ENCODE data around the gene EXO5.

EXO5 gene

DNA sequence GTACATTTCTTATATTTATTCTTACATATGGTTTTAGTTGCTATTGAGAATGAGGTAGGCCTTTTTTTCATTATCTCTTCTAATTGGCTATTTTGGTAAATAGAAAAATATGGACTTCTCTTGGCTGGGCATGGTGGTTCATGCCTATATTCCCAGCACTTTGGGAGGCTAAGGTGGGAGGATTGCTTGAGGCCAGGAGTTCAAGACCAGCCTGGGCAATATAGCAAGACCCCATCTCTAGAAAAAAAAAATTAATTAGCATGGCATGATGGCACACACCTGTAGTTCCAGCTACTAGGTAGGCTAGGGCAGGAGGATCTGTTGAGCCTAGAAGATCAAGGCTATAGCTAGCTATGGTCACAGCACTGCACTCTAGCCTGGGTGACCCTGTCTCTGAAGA lies 26.0 kb downstream of the EXO5 start:
- Histone ChIP-seq H3K27me3 (ENCODE audit: control insufficient read depth in 1 of 2, insufficient read depth in 1 of 2, low read length in 2 of 2) (no peaks in the 10 kb centered on the region), H2BK120ac (ENCODE audit: low read depth, low read length) (no peak overlapping the region)

DNA sequence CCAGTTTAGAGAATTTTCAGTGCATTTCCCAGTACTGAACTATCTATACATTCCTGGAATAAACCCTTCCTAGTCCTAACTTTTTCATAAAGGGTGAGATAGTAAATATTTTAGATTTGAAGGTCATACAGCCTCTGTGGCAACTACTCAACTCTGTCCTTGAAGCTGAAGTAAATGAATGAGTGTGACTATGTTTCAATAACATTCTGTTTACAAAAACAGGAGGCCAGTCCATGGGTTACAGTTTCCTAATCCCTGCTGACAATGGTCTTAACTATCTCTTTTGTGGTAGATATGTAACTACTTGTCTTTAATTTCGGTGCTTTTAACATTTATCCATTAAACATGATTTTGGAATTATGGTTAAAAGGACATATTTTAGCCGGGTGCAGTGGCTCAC lies 27.2 kb downstream of the EXO5 start:
- DNase-seq: no peak
- no peak overlapping the region for H2AFZ ChIP-seq (ENCODE audit: low read depth, low read length)
- no peak overlapping the region for H3K9ac ChIP-seq (ENCODE audit: low read length)
- 100% methylated on average over 1 of the region's 2 CpGs for WGBS
- peaks cover 0 to 4% of the 10 kb centered on the region in 2 experiments for H3K36me3 ChIP-seq (ENCODE audit: control insufficient read depth in 1 of 2, insufficient read depth in 2 of 2, low read depth in 1 of 2, low read length in 2 of 2)
- no peak overlapping the region for H3K4me3 ChIP-seq (ENCODE audit: insufficient read depth in 1 of 2, low read depth in 1 of 2, low read length in 2 of 2)
- no peak overlapping the region for H3K4me2 ChIP-seq (ENCODE audit: low read length, poor library complexity, severe bottlenecking)
- no peak overlapping the region for H4K8ac ChIP-seq (ENCODE audit: low read length)
- H3K27ac ChIP-seq (ENCODE audit: low read length, poor library complexity, severe bottlenecking): no peak overlapping the region
- no peak overlapping the region for H3K4ac ChIP-seq (ENCODE audit: low read depth in 1 of 2, low read length in 2 of 2)
- H3K79me1 ChIP-seq (replicated peaks; ENCODE audit: low read length, poor library complexity, severe bottlenecking): peaks cover 6% of the 10 kb centered on the region
- H3K27me3 ChIP-seq (ENCODE audit: control insufficient read depth in 1 of 2, insufficient read depth in 1 of 2, low read length in 2 of 2): no peaks in the 10 kb centered on the region
- H2BK5ac ChIP-seq (ENCODE audit: low read depth, low read length, poor library complexity, severe bottlenecking): no peak overlapping the region
- H3K14ac ChIP-seq (ENCODE audit: low read length in 2 of 2): no peak overlapping the region
- H3K9me3 ChIP-seq (ENCODE audit: control insufficient read depth, low read length): no peaks in the 10 kb centered on the region
- H3K18ac ChIP-seq (ENCODE audit: low read depth in 1 of 2, low read length in 2 of 2): no peak overlapping the region
- H3K23ac ChIP-seq (ENCODE audit: low read length in 2 of 2): no peak overlapping the region
- no peak overlapping the region for H4K91ac ChIP-seq (ENCODE audit: low read length)
- no peak overlapping the region for H2BK15ac ChIP-seq (ENCODE audit: low read depth, poor library complexity, severe bottlenecking)
- H2BK12ac ChIP-seq (ENCODE audit: low read length in 2 of 2): no peak overlapping the region
- no peaks in the 10 kb centered on the region for H3K4me1 ChIP-seq (ENCODE audit: control insufficient read depth, insufficient read depth, low read depth, low read length)
- no peak overlapping the region for H2AK5ac ChIP-seq (ENCODE audit: low read length, severe bottlenecking)
- no peak overlapping the region for H2BK120ac ChIP-seq (ENCODE audit: low read depth, low read length)

More for the DNA sequence above, 26.0 kb downstream of the EXO5 start:
- Histone ChIP-seq H2BK5ac (ENCODE audit: low read depth, low read length, poor library complexity, severe bottlenecking) (no peak overlapping the region), H3K23ac (ENCODE audit: low read length in 2 of 2) (no peak overlapping the region), H4K91ac (ENCODE audit: low read length) (no peak overlapping the region), H2AFZ (ENCODE audit: low read depth, low read length) (no peak overlapping the region), H3K27ac (ENCODE audit: low read length, poor library complexity, severe bottlenecking) (no peak overlapping the region), H3K9ac (ENCODE audit: low read length) (no peak overlapping the region), H3K4me1 (ENCODE audit: control insufficient read depth, insufficient read depth, low read depth, low read length) (no peaks in the 10 kb centered on the region), H2BK12ac (ENCODE audit: low read length in 2 of 2) (no peak overlapping the region), H3K18ac (ENCODE audit: low read depth in 1 of 2, low read length in 2 of 2) (no peak overlapping the region), H3K9me3 (ENCODE audit: control insufficient read depth, low read length) (no peaks in the 10 kb centered on the region), H2BK15ac (ENCODE audit: low read depth, poor library complexity, severe bottlenecking) (no peak overlapping the region), H3K14ac (ENCODE audit: low read length in 2 of 2) (no peak overlapping the region), H2AK5ac (ENCODE audit: low read length, severe bottlenecking) (no peak overlapping the region), H3K79me1 (replicated peaks; ENCODE audit: low read length, poor library complexity, severe bottlenecking) (peaks cover 6% of the 10 kb centered on the region), H3K4ac (ENCODE audit: low read depth in 1 of 2, low read length in 2 of 2) (no peak overlapping the region), H3K4me2 (ENCODE audit: low read length, poor library complexity, severe bottlenecking) (no peak overlapping the region), H4K8ac (ENCODE audit: low read length) (no peak overlapping the region), H3K36me3 (ENCODE audit: control insufficient read depth in 1 of 2, insufficient read depth in 2 of 2, low read depth in 1 of 2, low read length in 2 of 2) (no peaks in the 10 kb centered on the region), H3K4me3 (ENCODE audit: insufficient read depth in 1 of 2, low read depth in 1 of 2, low read length in 2 of 2) (no peak overlapping the region)
- DNase-seq: no peak

DNA sequence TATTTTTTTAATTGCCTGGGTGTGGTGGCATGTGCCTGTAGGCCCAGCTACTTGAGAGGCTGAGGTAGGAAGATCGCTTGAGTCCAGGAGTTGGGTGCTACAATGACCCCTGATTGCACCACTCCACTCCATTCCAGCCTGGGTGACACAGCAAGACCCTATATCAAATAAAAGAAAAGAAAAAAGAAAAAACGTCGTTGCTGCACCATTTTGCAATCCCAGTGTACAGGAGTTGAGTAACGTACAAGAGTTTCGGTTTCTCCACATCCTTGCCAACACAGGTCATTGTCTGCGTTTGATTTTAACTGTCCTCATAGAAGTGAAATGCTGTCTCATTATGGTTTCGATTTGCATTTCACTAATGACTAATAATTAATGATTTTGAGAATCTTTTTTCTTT lies 30.8 kb downstream of the EXO5 start:
- no peak overlapping the region for H2BK5ac ChIP-seq (ENCODE audit: low read depth, low read length, poor library complexity, severe bottlenecking)
- no peaks in the 10 kb centered on the region for H3K4me1 ChIP-seq (ENCODE audit: control insufficient read depth, insufficient read depth, low read depth, low read length)
- no peak overlapping the region for H3K4ac ChIP-seq (ENCODE audit: low read depth in 1 of 2, low read length in 2 of 2)
- H2AK5ac ChIP-seq (ENCODE audit: low read length, severe bottlenecking): no peak overlapping the region
- no peak overlapping the region for H3K9ac ChIP-seq (ENCODE audit: low read length)
- H3K36me3 ChIP-seq (ENCODE audit: control insufficient read depth in 1 of 2, insufficient read depth in 2 of 2, low read depth in 1 of 2, low read length in 2 of 2): peaks cover 7 to 25% of the 10 kb centered on the region in 2 experiments
- peaks cover 6% of the 10 kb centered on the region for H3K79me1 ChIP-seq (replicated peaks; ENCODE audit: low read length, poor library complexity, severe bottlenecking)
- DNase-seq: no peak
- no peak overlapping the region for H2BK12ac ChIP-seq (ENCODE audit: low read length in 2 of 2)
- no peak overlapping the region for H3K18ac ChIP-seq (ENCODE audit: low read depth in 1 of 2, low read length in 2 of 2)
- 95% methylated on average over 5 of the region's 7 CpGs for WGBS
- no peak overlapping the region for H4K91ac ChIP-seq (ENCODE audit: low read length)
- H3K9me3 ChIP-seq (ENCODE audit: control insufficient read depth, low read length): no peaks in the 10 kb centered on the region
- no peaks in the 10 kb centered on the region for H3K27me3 ChIP-seq (ENCODE audit: control insufficient read depth in 1 of 2, insufficient read depth in 1 of 2, low read length in 2 of 2)
- H4K8ac ChIP-seq (ENCODE audit: low read length): no peak overlapping the region
- no peak overlapping the region for H3K14ac ChIP-seq (ENCODE audit: low read length in 2 of 2)
- H2AFZ ChIP-seq (ENCODE audit: low read depth, low read length): no peak overlapping the region
- no peak overlapping the region for H3K23ac ChIP-seq (ENCODE audit: low read length in 2 of 2)
- no peak overlapping the region for H3K4me2 ChIP-seq (ENCODE audit: low read length, poor library complexity, severe bottlenecking)
- no peak overlapping the region for H2BK120ac ChIP-seq (ENCODE audit: low read depth, low read length)
- H3K27ac ChIP-seq (ENCODE audit: low read length, poor library complexity, severe bottlenecking): no peak overlapping the region
- no peak overlapping the region for H3K4me3 ChIP-seq (ENCODE audit: insufficient read depth in 1 of 2, low read depth in 1 of 2, low read length in 2 of 2)
- H2BK15ac ChIP-seq (ENCODE audit: low read depth, poor library complexity, severe bottlenecking): no peak overlapping the region

GRCh38 chr1:40546957-40547356 lies 38.4 kb downstream of the EXO5 start:
- H3K18ac ChIP-seq (ENCODE audit: low read depth in 1 of 2, low read length in 2 of 2): no peak overlapping the region
- no peak overlapping the region for H2AFZ ChIP-seq (ENCODE audit: low read depth, low read length)
- no peak overlapping the region for H2AK5ac ChIP-seq (ENCODE audit: low read length, severe bottlenecking)
- no peak overlapping the region for H2BK12ac ChIP-seq (ENCODE audit: low read length in 2 of 2)
- peaks cover 4 to 41% of the 10 kb centered on the region in 2 experiments for H3K36me3 ChIP-seq (ENCODE audit: control insufficient read depth in 1 of 2, insufficient read depth in 2 of 2, low read depth in 1 of 2, low read length in 2 of 2)
- no peak overlapping the region for H4K8ac ChIP-seq (ENCODE audit: low read length)
- 100% methylated on average over 1 of the region's 4 CpGs for WGBS
- no peak overlapping the region for H3K4me3 ChIP-seq (ENCODE audit: insufficient read depth in 1 of 2, low read depth in 1 of 2, low read length in 2 of 2)
- no peak overlapping the region for H4K91ac ChIP-seq (ENCODE audit: low read length)
- H3K9me3 ChIP-seq (ENCODE audit: control insufficient read depth, low read length): peaks cover 28% of the 10 kb centered on the region
- H3K4ac ChIP-seq (ENCODE audit: low read depth in 1 of 2, low read length in 2 of 2): no peak overlapping the region
- no peak overlapping the region for H2BK120ac ChIP-seq (ENCODE audit: low read depth, low read length)
- no peaks in the 10 kb centered on the region for H3K4me1 ChIP-seq (ENCODE audit: control insufficient read depth, insufficient read depth, low read depth, low read length)
- no peak overlapping the region for H3K27ac ChIP-seq (ENCODE audit: low read length, poor library complexity, severe bottlenecking)
- no peak overlapping the region for H3K4me2 ChIP-seq (ENCODE audit: low read length, poor library complexity, severe bottlenecking)
- no peak overlapping the region for H3K9ac ChIP-seq (ENCODE audit: low read length)
- no peak overlapping the region for H2BK15ac ChIP-seq (ENCODE audit: low read depth, poor library complexity, severe bottlenecking)
- H3K14ac ChIP-seq (ENCODE audit: low read length in 2 of 2): no peak overlapping the region
- H2BK5ac ChIP-seq (ENCODE audit: low read depth, low read length, poor library complexity, severe bottlenecking): no peak overlapping the region
- no peaks in the 10 kb centered on the region for H3K27me3 ChIP-seq (ENCODE audit: control insufficient read depth in 1 of 2, insufficient read depth in 1 of 2, low read length in 2 of 2)
- H3K23ac ChIP-seq (ENCODE audit: low read length in 2 of 2): no peak overlapping the region
- DNase-seq: no peak
- H3K79me1 ChIP-seq (replicated peaks; ENCODE audit: low read length, poor library complexity, severe bottlenecking): no peaks in the 10 kb centered on the region

All from mesenchymal stem cell (in vitro differentiated cells and primary cell).